Panc1 (cell line): ENCODE results near the gene MAST4. TPM values are rescaled to one million over a fixed set of nuclear protein-coding genes. Genes with fewer than 3 reads are reported as not detected.

Experiments
- ATAC-seq: fragments of 200-7000 bp; cut with Tn5 transposase; 2 replicates; pipeline ENCODE4 v1.9.1; 2020; ENCODE audit warnings: mild to moderate bottlenecking, moderate library complexity
- BruUV-seq: library from RNA; stranded (reverse); fragments of 400-500 nt; replicated peaks from 2 replicates; lab custom pipeline; 2021; lab: Mats Ljungman, UMichigan
- CTCF ChIA-PET: fragments of 300-600 bp; sonication (Branson Sonifier 250); formaldehyde crosslinking; loops from one replicate; lab custom pipeline; 2022; ENCODE audit warnings: antibody characterized with exemption; lab: Charles Lee
- POLR2A ChIA-PET: fragments of 300-600 bp; sonication (Branson Sonifier 250); formaldehyde crosslinking; loops from one replicate; lab custom pipeline; 2022; ENCODE audit warnings: antibody characterized with exemption; lab: Charles Lee
- DNase-seq: peaks from one replicate; pipeline ENCODE4 v3.0.0-alpha.2; 2010; ENCODE audit warnings: low read depth, low spot score
- H3K27ac ChIP-seq: 2 replicates; pipeline ENCODE4 v1.5.1; 2011; ENCODE audit warnings: mild to moderate bottlenecking, low read length, inconsistent platforms
- H3K27me3 ChIP-seq: fragments of 200-500 bp; sonication (Bioruptor generic); 2 replicates; pipeline ENCODE4 v1.6.0; 2014; ENCODE audit warnings: low read length, inconsistent platforms; ENCODE audit not compliant: control insufficient read depth, insufficient read depth
- H3K36me3 ChIP-seq: fragments of 200-500 bp; sonication (Bioruptor generic); 2 replicates; pipeline ENCODE4 v1.5.1; 2014; ENCODE audit warnings: inconsistent platforms, mild to moderate bottlenecking, low read length, moderate library complexity; ENCODE audit not compliant: control insufficient read depth, insufficient read depth
- H3K4me1 ChIP-seq: 2 replicates; pipeline ENCODE4 v1.5.1; 2011; ENCODE audit warnings: inconsistent platforms, mild to moderate bottlenecking, low read length, moderate library complexity; ENCODE audit not compliant: control insufficient read depth, insufficient read depth
- H3K4me3 ChIP-seq, 2 experiments: 2 replicates each; pipeline ENCODE4 v1.5.1; 2011 to 2012; ENCODE audit warnings: low read depth in 2 of 2, low read length in 2 of 2, mild to moderate bottlenecking in 2 of 2, inconsistent platforms in 1 of 2, moderate library complexity in 1 of 2
- H3K9me3 ChIP-seq: fragments of 200-500 bp; sonication (Bioruptor generic); 2 replicates; pipeline ENCODE4 v1.5.1; 2014; ENCODE audit warnings: low read depth, mild to moderate bottlenecking, inconsistent platforms, low read length, moderate library complexity; ENCODE audit not compliant: control insufficient read depth, insufficient read depth
- CTCF ChIP-seq: fragments of 450-650 bp; IDR thresholded peaks from 2 replicates; pipeline ENCODE4 v1.5.1; 2017; ENCODE audit warnings: mild to moderate bottlenecking
- POLR2AphosphoS5 ChIP-seq: IDR thresholded peaks from 2 replicates; pipeline ENCODE4 v1.6.1; 2012; ENCODE audit warnings: mild to moderate bottlenecking, low read depth, low read length, moderate library complexity
- REST ChIP-seq, 2 experiments: IDR thresholded peaks; 2 replicates each; pipeline ENCODE4 v1.6.1; 2011 to 2012; ENCODE audit warnings: low read depth in 2 of 2, control low read depth in 1 of 2, low read length in 1 of 2, mild to moderate bottlenecking in 1 of 2, moderate library complexity in 1 of 2; ENCODE audit not compliant: insufficient read depth in 1 of 2
- SIN3A ChIP-seq: IDR thresholded peaks from 2 replicates; pipeline ENCODE4 v1.6.1; 2012; ENCODE audit warnings: low read depth, mild to moderate bottlenecking, low read length, moderate library complexity, borderline replicate concordance; ENCODE audit not compliant: insufficient read depth
- TCF7L2 ChIP-seq: IDR thresholded peaks from 2 replicates; pipeline ENCODE4 v1.6.1; 2011; ENCODE audit warnings: mild to moderate bottlenecking, low read depth, low read length, inconsistent platforms
- in situ Hi-C: cut with HindIII; loops from 2 replicates; pipeline ENCODE4 v1.10.0; 2016; ENCODE audit warnings: low sequenced_read_pairs, low pct_unique_long_range_greater_than_20kb
- intact Hi-C: fragments of 100-400 bp; cut with micrococcal nuclease; formaldehyde crosslinking; loops from one replicate; pipeline ENCODE4 v1.10.0; 2022; ENCODE audit not compliant: unreplicated experiment
- total RNA-seq: library from RNA; stranded (reverse); gene quantifications from one replicate; pipeline ENCODE4 v1.2.1, GENCODE V29; 2021; ENCODE audit not compliant: unreplicated experiment

The MAST4 gene
- total RNA-seq, 1 experiment from 2014 or later = 1.8 TPM

- Histone ChIP-seq H3K27ac (no peak overlapping the region), H3K4me3 (no peak overlapping the region), H3K27me3 (no peaks in the 10 kb centered on the region), H3K36me3 (no peaks in the 10 kb centered on the region; the same call in 1 of the 2 replicates), H3K9me3 (no peaks in the 10 kb centered on the region), H3K4me1 (no peaks in the 10 kb centered on the region)
- DNase-seq = no peak
- ChIA-PET POLR2A (no interaction called here), CTCF (no interaction called here)
- in situ Hi-C loops = no loop called here
- TF ChIP-seq CTCF (no peak), REST (IDR thresholded peaks at IDR 0.05; ENCODE audit: insufficient read depth in 1 of 2, low read depth in 2 of 2, low read length in 1 of 2) (no peak)
- BruUV-seq = no TSS peak
- no peak for ATAC-seq
- intact Hi-C loops = no loop called here
These were observed 263.3 kb downstream of the MAST4 start for GRCh38 chr5:66859526-66859925.

GRCh38 chr5:66860199-66860975 lies 264.2 kb downstream of the MAST4 start:
- Histone ChIP-seq H3K4me3 (no peak overlapping the region), H3K27me3 (no peaks in the 10 kb centered on the region), H3K27ac (no peak overlapping the region), H3K9me3 (no peaks in the 10 kb centered on the region), H3K36me3 (no peaks in the 10 kb centered on the region; the same call in 1 of the 2 replicates), H3K4me1 (no peaks in the 10 kb centered on the region)
- BruUV-seq = no TSS peak
- ATAC-seq (no peak), DNase-seq (no peak)
- CTCF ChIA-PET = no interaction called here
- no peak for TF ChIP-seq CTCF
- TF ChIP-seq REST (IDR thresholded peaks at IDR 0.05; ENCODE audit: insufficient read depth in 1 of 2, low read depth in 2 of 2, low read length in 1 of 2) = no peak
- TF ChIP-seq SIN3A = no peak
- no peak for TF ChIP-seq TCF7L2
- no peak for TF ChIP-seq POLR2AphosphoS5
- POLR2A ChIA-PET = no interaction called here
- in situ Hi-C loops (no loop called here), intact Hi-C loops (no loop called here)
